Measurements from ENCODE around the gene COPG1. TPM values are rescaled to one million over a fixed set of nuclear protein-coding genes. Genes with fewer than 3 reads are reported as not detected.

The COPG1 gene
- total and polyA plus RNA-seq, 8 donors, result 81.4 to 137 (median 104) TPM

DNA sequence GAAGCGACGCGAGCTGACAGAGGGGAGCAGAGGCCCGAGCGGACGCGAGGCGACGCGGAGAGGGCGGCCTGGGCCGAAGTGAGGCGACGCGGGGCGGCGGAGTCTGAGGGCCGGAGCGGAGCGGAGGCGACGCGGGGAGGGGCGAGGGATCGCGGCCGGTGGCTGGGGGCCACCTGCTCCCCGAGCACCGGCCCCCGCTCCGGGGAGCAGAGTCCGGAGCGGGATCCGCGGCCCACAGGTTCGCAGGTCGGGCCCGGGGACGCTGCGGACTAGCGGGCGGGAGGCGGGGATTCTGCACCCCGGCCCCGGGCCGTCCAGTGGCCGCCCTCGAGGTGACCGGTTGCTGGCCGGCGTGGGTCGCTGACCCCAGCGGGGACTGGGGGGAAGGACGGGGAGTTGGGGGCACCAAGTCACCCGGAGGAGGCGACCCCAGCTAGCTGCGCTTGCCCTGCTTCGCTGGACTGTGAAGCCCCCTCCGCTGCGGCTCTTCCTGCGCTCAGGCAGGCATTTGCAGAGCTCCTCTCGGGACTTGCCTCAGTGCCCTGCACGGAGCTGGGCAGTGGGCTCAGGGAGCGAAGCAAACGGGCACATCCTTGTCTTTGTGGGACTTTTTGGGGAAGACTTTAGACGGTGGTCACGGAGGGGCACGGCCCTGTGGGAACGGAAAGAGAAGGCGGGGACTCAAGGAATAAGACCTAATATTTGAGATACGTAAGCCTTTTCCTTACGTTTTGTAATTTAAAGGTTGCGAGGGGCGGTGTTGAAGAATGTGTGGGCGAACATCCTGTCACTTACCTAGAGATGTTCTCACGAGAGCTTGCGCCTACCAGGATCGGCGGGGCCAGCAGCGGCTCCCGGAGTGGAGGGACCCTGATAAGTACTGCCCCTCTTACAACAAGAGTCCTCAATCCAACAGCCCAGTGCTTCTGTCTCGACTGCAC is 29.8 kb downstream of the COPG1 start:
- TF ChIP-seq, protein P1, sequence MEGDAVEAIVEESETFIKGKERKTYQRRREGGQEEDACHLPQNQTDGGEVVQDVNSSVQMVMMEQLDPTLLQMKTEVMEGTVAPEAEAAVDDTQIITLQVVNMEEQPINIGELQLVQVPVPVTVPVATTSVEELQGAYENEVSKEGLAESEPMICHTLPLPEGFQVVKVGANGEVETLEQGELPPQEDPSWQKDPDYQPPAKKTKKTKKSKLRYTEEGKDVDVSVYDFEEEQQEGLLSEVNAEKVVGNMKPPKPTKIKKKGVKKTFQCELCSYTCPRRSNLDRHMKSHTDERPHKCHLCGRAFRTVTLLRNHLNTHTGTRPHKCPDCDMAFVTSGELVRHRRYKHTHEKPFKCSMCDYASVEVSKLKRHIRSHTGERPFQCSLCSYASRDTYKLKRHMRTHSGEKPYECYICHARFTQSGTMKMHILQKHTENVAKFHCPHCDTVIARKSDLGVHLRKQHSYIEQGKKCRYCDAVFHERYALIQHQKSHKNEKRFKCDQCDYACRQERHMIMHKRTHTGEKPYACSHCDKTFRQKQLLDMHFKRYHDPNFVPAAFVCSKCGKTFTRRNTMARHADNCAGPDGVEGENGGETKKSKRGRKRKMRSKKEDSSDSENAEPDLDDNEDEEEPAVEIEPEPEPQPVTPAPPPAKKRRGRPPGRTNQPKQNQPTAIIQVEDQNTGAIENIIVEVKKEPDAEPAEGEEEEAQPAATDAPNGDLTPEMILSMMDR (IDR thresholded peaks at IDR 0.05), result no peak
- Histone ChIP-seq H3K36me3 (peaks cover 3 to 30% (median 15%) of the 10 kb centered on the region in 3 donors), H3K27me3 (no peaks in the 10 kb centered on the region), H3K9me3 (no peaks in the 10 kb centered on the region), H3K27ac (peak overlapping the region; percentile 85 to 92 (median 87)), H3K4me3 (peak overlapping the region; percentile 65 to 86 (median 79)), H3K4me1 (peaks cover 5 to 16% (median 8%) of the 10 kb centered on the region in 3 donors)
- DNase-seq (peak in 4 of 6 donors; percentile 26 to 82 (median 70)), ATAC-seq (peak; percentile 47 to 67 (median 55)), FAIRE-seq (no peak)
- 2 to 3% methylated on average over 68 to 82 of the region's 82 CpGs for WGBS, 2 donors
- intact Hi-C loops (cut with DNase I), result no loop called here

DNA sequence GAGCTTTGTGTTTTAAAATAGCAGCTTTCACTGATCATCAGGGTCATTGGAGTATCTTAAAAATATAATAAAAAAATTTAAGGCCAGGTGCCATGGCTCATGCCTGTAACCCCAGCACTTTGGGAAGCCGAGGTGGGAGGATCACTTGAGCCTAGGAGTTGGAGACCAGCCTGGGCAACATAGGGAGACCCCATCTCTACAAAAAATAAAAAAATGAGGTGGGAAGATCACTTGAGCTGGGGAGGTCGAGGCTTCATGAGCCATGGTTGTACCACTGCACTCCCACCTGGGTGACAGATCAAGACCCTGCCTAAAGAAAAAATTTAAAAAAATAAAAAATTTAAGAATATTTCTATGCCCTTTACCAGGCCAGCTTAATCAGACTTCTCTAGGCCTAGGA is 30.8 kb downstream of the COPG1 start:
- peaks cover 5 to 16% (median 8%) of the 10 kb centered on the region in 3 donors for H3K4me1 ChIP-seq
- peak overlapping the region in 1 of 4 donors; percentile 86 for H3K4me3 ChIP-seq
- peaks cover 0 to 20% (median 5%) of the 10 kb centered on the region in 3 donors for H3K36me3 ChIP-seq
- intact Hi-C loops (cut with DNase I), result no loop called here
- H3K27me3 ChIP-seq, result no peaks in the 10 kb centered on the region
- no peaks in the 10 kb centered on the region for H3K9me3 ChIP-seq
- WGBS, 2 donors, result 90 to 91% methylated on average over 2 of the region's 2 CpGs
- TF ChIP-seq, protein P1 (IDR thresholded peaks at IDR 0.05), result no peak
- no peak overlapping the region for H3K27ac ChIP-seq
- DNase-seq (no peak), ATAC-seq (no peak), FAIRE-seq (no peak)

DNA sequence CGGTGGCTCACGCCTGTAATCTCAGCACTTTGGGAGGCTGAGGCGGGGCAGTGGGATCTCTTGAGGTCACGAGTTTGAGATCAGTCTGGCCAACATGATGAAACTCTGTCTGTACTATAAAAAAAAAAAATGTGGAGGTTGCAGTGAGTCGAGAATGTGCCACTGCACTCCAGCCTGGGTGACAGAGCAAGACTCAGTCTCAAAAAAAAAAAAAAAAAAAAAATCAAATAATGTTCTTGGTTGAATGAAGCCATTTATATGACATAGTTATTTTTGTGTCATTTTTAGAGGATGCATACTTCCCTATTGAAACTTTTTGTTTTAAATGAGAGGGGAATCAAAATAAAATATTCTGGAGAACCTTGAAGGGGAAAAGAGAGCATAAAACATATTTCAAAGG is 32.3 kb downstream of the COPG1 start:
- FAIRE-seq (no peak), DNase-seq (no peak), ATAC-seq (no peak)
- Histone ChIP-seq H3K36me3 (peaks cover 0 to 5% (median 0%) of the 10 kb centered on the region in 3 donors), H3K27me3 (no peaks in the 10 kb centered on the region), H3K27ac (no peak overlapping the region), H3K9me3 (no peaks in the 10 kb centered on the region), H3K4me3 (no peak overlapping the region), H3K4me1 (peaks cover 5 to 16% (median 8%) of the 10 kb centered on the region in 3 donors)
- 82 to 86% methylated on average over 5 of the region's 5 CpGs for WGBS, 2 donors
- TF ChIP-seq, protein P1 (IDR thresholded peaks at IDR 0.05), result no peak
- intact Hi-C loops (cut with DNase I), result no loop called here

DNA sequence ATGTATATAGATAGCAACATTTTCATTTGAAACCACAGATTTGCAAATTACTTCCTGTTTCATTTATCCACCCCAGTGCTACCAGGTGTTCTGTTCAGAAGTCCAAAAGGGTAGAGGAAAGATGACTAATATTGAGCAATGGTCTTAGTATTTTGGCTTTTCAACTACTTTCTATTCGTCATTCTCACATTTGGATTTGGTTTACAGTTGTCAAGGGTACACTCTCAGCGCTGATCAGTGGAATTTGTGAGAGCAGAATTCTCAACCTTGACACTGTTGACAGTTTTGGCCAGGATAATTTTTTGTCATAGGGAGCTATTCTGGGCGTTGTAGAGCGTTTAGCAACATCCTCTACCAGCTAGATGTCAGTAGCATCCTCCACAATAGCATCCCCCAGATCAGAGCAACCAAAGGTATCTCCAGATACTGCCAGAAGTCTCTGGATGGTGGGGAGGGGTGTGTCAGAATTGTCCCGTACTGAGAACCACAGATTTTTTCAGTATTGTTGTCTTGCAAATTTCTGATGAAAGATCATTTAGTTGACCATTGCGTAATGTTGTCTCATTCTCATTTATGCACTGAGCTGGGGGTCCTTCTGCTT is 33.4 kb downstream of the COPG1 start:
- Histone ChIP-seq H3K27me3 (no peaks in the 10 kb centered on the region), H3K9me3 (no peaks in the 10 kb centered on the region), H3K27ac (no peak overlapping the region), H3K4me3 (no peak overlapping the region), H3K36me3 (no peaks in the 10 kb centered on the region), H3K4me1 (peaks cover 3 to 15% (median 5%) of the 10 kb centered on the region in 3 donors)
- 59 to 86% methylated on average over 6 of the region's 6 CpGs for WGBS, 2 donors
- DNase-seq (no peak), FAIRE-seq (no peak), ATAC-seq (no peak)
- intact Hi-C loops (cut with DNase I), result no loop called here
- TF ChIP-seq, protein P1 (IDR thresholded peaks at IDR 0.05), result no peak
